GM18873 (cell line): ENCODE data around the gene TEX261.

Experiments used
- ATAC-seq: cut with Tn5 transposase; IDR thresholded peaks from one replicate; pipeline ENCODE4 v1.9.1; 2021; ENCODE audit warnings: mild to moderate bottlenecking, moderate library complexity, moderate number of reproducible peaks; ENCODE audit not compliant: unreplicated experiment, low FRiP score

Gene TEX261

DNA sequence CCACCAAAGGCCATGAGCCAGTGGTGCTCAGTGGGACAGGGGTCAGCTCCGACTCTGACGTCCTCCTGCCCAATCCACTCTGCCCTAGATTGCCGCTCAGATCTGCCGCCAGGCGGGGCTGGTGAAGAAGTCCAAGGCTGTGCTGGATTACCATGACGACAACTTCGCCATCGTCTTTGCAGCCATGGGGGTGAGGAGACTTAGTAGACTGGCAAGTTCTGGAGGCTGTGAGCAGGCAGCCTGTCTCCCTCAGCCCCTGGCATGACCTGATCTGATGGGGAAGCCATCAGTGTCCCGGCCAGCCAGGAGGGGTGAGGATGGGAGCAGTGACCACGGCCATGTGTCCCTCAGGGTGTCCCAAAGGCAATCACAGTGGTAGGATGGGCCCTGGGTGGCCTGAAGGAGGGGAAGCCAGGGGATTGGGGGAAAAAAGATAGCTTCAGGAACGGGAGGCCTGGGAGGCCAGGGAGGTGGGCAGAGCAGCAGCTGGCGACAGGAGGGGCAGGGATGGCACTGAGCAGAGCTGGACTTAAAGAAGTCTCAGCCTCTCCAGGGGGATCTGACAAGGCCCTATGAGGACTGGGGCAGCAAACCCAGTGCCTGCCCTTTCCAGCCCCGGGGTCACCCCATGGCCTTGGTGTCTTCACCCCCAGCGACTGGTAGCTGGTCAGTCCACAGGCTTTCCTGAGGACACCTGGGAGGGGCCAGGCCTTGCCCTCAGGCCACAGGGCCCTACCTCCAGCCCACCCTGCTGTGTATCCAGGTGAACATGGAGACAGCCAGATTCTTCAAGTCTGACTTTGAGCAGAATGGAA lies 33.6 kb downstream of the TEX261 start:
- ATAC-seq, result no peak

DNA sequence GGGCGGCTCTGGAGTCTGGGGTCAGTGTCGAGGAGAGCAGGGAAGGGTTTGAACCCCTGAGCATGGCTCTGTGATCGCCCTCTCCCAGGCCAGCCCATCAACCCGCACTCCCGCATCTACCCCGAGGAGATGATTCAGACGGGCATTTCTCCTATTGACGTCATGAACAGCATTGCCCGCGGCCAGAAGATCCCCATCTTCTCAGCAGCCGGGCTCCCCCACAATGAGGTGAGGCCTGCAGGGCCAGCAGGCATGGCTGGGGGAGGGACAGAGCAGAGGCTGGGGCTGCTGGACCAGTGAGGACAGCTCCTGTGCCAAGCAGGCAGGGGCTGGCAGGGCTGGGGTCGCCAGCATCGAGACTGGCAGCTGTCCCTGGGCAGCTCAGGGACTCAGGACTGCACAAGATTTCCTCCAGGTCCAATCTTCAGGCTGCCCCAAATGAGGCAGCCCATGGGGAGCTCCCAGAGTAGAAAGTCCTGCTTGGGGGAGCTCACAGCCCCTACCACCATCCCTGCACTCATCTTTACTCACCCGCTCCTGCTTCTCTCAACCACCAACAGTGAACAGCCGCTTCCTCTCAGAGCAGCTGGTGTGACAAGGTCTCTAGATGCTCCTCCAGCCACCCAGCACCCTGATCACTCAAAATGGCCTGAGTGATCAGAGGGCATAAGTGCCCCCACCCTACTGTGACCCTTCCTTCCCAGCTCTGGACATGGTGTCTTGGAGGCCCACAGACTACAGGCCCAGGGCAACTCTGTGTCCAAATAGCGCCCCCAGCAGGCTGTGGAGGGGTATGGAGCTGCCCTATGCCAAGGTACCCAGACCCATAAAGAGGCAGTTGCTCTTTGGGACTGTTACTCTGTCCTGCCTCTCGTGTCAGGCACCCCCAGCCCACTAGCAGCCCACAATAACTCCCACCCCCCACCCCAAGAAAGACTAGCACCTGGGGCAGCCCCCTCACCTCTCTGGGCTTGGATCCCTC lies 34.5 kb downstream of the TEX261 start:
- no peak for ATAC-seq

DNA sequence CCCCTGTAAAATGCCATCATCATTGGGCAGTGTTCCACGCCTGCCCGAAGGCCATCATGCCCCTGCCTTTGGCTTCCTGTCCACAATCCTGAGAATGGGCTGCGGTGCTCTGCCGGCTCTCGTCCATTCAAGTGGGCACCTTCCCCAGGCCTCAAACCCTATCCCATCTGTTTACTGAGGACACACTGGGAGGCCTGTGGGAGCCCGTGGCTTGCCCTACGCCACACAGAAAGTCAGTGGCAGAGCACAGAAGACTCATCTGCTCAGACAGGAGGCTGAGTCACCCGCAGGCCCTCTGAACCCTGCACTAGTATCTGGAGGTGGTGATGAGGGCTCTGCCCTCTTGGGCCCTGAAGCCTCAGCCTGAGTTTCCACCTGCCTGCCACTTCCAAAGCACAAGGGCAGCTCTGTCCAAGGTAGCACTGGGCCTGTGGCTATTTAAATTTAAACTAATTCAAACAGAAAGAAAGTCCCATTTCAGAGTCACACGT lies 35.4 kb downstream of the TEX261 start:
- ATAC-seq, result no peak

DNA sequence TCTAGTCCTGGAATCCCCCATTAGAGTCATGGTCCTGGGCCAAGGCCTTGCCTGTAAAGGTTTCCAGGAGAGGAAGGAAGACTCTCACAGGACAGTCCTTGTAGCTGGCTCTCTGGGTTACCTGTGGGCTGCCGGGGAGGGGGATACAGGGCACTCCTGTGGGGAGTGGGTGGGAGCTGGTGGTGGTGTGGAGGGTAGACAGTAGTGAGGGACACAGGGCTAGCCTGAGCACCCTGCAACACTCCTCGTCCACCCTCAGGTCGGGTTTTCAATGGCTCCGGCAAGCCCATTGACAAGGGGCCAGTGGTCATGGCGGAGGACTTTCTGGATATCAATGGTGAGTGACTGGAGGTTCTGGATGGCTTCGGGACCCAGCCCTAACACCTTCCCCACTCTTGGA lies 35.9 kb downstream of the TEX261 start:
- no peak for ATAC-seq

DNA sequence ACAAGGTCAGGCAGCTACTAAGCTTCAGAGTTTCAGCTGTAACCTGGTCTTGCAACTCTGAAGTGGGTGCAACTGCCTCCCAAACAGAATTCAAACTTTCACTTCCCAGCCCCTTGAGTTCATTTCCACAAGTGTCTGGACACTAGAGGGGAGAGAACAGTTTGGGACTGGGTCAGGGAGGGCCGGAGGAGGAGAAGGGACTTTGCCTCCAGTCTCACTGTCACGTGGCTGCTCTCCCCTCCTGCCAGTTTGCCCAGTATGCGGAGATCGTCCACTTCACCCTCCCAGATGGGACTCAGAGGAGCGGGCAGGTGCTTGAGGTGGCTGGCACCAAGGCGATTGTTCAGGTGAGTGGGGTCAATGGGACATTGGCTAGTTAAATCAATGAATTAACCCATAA lies 36.9 kb downstream of the TEX261 start:
- ATAC-seq, result no peak

DNA sequence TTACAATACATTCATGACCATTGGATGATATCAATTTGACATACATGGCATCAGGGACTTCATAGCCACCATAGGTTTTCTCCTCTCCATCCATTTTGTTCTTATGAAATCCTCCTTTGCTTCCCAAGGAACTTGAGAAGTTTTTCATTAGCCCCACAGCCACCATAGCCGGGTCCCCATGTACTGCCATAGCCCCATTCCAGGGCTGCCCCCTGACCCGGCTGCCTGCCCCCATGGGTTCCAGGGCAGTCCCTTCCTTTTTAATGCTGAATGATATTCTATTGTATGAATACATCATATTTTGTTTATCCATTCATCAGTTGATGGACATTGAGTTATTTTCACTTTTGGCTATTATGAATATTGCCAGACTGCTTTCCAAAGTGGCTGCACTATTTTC lies 38.5 kb downstream of the TEX261 start:
- ATAC-seq, result no peak

DNA sequence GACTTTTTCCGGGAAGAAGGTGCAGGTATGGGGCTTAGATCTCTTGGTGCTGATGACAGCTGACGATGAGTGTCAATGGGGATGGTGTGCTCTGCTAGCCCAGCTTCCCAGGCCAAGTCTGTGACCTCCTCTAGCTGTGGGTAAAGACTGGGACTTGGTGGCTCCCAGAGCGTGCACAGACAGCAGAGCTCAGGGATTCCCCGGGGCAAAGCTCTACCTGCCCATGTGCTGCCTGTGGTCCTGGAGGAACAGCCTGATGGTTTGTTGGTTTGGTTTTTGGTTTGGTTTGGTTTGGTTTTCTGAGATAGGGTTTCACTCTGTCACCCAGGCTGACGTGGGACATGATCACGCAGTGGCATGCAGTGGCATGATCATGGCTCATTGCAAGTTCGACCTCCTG lies 39.8 kb downstream of the TEX261 start:
- no peak for ATAC-seq

DNA sequence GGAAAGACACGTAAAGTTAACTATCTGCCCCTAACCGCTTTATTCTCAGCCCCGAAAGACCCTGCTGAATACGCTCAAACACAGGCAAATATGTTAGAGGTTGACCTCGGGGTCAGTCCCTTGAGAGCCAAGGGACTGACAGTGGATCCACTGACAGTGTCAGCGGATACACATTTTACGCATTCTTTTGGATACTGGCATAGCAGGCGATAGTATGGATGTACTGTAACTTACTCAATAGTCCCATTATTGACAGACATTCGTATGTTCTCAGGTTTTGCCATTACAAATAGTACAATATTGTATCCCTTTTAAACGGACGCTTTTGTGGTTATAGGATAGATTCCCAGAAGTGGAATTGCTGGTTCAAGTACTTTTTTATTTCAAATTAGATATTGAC lies 45.6 kb downstream of the TEX261 start:
- ATAC-seq, result no peak

DNA sequence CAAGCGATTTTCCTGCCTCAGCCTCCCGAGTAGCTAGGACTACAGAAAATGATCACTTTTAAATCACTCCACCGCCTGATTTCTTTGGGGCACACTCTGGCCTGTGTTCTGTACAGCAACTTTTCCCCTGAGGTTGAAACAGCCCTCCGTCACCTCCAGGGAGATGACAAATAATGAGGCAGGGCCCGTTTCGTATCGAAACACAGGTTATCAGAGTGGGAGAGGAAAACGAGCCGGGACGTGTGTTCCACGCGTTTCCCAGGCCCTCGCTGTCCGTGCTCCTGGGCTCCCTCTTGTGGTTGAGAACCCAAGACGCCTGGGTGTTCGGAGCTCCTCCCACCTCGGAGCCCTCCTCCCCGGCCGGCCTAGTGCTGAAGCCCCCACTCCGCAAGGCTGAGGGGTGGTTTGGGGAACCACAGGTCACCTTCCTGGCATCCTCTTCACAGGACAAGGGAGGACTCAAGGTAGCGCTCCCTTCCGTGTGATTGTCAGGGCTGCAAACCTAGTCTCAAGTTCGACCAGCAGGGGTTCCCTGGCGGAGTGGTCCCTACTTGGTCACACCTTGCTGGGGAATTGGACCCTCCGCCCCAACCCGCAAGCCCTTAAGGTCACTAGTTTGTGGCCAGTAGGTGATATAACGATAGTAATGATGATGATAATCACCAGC lies 46.2 kb downstream of the TEX261 start:
- ATAC-seq, result no peak

DNA sequence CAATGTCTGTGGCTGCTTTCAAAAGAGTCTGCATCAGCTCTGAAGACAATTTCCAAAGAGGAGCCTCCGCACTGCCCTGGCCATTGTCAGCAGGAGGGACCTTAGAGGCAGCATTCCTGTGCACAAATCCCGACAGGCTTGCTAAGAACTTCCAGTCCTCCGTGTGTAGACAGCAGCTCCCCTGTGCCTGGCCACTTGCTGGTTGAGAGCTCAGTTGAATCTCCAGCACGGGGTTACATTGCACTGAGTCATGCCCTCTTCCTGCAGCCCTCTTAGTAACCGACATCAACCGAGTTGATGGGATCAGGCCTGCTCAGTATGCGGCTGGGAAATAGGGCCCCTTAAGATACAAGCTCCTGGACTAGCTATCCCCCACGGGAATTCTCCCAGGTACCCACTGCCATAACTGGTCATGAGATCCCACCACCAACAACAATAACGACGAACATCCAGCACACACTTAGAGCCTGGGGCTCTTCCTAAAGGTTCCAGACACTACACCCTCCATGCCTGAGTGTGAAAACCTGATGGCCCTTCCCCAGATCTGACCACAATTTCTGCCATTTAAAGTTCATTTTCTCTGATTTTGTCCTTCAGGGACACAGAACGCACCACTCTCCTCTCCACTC lies 47.0 kb downstream of the TEX261 start:
- no peak for ATAC-seq

DNA sequence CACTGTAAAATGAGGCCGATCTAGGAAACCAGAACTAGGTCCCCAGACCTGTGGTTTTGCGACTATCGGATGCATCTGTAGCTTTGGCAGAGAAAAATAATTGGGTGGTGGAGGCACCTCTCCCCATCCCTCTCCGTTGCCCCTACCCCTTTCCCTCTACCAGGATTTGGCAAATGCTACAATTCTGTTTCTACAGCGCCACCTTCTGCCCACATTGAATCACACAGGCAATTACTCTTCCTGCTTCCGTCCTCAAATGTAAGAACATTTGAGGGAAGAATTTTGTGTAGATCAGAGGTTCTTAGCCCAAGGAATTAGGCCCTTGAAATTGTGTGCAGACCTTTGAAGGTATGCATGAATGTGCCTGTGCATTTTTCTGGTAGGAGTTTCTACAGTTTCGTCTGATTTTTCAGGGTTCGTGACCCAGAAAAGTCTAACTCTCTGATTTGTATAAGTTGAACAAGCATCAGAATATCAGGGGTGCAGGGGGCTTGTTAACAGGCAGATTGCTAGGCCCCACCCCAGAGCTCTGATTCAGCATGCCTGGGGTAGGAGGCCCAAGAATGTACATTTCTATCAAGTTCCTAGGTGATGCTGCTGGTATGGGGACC lies 47.7 kb downstream of the TEX261 start:
- ATAC-seq, result no peak

DNA sequence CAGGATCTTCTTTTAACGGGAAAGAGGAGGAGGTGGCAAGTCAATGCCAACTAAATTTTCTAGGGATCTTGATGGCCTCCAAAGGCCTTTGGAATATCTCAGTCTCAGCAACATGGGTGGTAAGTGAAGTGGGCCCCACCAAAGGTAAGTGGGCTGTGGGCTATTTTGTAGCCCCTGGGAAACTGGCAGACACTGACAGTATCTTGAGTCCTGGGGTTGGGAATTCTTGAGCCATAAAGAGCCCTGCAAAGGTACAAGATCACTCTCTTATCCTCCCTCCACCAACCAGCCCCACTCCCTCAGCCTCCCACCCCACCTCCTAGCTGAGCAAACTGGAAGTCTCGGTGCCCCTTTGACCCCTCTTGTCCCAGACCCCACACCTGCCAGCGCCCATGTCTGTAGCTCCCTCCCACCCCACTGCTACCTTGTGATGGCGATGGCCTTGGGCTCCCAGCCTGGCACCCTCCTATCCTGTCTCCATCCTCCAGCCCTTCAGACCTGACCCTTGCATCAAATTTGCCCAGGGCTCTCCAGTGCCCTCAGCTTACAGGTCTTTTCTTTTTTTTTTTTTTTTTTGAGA lies 50.5 kb downstream of the TEX261 start:
- no peak for ATAC-seq

DNA sequence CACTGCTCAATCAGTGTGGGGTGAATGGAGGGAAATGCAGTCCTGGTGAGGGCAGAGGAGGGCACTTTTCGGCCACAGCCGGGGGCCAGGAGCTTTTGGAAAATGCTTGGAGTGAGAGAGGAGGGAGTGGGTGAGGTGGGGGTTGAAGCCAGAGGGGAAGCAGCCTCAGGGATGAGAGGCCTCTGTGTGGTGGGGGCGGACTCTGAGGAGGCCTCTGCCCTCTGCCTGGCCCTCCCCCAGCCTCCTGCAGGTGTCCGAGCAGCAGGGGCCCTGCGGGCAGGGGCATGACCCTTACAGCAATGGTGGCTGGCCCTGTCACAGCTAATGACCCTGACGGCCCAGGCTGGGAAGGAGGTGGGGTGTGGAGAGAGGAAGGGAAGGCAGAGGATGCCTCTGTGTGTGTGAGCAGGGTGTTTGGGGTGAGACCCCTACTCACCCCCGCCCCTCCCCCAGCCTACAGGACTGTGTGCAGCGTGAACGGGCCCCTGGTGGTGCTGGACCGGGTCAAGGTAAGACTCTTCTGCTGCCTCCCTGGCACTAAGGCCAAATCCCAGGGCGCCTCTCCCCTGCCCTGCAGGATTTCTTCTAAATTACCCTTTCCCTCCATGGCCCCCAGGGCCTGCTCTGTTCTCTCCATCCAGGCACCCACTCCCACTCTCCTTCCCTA lies 51.3 kb downstream of the TEX261 start:
- no peak for ATAC-seq

DNA sequence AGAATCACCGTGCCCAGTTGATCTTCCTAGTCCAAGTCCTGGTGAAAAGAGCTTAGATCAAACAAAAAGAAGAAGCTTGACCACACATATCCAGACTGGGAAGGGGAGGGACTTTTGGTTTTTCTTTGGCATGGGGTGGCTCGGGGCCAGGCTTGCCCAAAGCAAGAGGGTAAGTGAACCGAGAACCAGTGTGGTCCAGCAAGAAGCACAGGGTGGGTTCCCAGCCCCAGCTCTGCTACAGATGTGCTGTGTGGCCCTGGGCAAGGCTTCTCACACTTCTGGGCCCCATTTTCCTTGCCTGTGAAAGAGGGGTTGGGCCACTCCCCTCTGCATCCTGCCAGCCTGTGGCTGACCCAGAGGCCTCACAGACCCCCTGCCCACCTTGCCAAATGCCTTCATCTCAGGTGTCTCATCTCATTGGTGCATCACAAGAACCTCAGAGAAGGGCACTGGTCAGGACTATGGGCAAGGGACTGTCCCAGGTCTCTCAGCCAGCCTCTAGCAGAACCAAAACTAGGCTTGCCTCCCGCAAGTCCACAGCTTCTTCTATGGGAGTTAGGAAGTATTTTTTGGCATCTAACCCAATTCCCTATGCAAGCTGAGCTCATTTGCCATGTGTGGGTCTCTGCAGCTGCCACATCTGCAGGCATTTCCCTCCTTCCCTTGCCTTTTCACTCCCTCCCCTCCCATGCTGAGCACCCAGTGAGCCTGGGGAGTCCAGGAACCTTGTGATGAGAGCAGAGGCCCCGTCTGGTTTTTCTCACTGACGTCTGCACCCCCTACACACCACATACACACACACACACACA lies 52.1 kb downstream of the TEX261 start:
- no peak for ATAC-seq

DNA sequence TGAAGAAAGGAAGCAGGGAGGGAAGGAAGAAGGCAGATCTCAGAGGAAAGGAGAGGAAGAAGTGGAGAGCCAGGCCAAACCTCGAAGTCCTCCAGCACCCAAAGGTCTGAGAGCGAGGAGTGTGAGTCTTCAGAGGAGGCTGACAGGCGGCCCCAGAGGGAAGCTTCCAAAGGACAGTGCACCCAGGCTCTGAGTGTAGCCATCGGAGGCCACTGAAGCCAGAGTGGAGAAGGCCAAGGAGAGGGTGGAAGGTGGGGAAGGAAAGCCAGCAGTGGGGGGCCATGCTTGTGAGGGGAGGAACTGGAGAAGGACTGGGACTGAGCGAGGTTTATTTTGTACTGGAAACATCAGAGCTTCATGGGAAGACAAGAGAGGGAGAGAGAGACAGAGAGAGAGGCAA lies 53.0 kb downstream of the TEX261 start:
- ATAC-seq, result no peak

DNA sequence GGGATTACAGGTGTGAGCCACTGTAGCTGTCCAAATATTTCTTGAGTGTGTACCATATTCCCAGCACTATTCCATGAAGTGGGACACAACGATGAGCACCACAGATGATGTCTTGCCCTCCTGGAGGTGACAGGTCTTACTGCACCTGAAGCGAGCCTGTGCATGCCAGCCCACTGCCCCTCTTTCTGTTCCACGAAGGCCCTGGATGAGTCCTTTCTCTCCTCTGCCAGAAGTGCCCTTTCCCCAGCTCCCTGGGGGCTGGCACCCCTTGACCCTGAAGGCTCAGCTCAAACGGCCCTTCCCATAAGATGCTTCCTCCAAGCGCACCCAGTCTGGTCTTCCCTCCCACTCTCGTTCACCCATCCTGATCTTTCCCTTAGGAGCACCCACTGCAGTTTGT lies 53.5 kb downstream of the TEX261 start:
- no peak for ATAC-seq

DNA sequence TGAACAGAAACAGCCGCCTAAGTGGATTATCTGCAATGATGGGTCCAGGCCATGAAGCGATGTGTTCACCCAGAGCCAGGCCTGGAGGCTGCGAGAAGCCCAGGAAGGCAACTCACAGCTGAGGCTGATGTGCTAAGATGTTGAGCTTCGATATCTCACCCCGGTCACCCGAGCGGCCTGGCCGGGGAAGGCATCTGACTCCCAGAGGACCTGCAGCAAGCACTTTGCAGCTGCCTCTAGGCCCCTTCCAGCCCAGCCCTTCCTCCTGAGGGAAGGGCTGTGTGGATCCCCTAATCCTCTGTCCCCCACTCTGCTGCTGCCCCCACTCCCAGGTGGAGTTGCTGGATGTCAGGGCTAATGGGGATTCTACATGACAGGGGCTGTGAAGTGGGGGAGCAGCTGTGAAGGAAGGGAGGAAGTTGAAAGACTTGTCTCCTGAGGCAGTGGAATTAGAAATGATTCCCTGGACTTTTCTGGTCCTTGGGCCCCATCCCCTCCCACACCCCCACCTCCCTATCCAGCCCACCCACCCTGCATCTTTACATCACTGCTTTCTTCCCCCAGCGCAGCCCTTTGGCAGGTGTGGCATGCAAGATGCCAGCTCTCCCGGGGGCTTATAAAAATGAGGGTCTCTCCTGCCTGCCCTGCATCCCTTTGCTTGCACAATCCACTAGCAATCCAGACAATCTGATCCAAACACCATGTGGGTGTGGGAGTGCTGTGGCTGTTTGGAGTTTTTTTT lies 54.7 kb downstream of the TEX261 start:
- ATAC-seq, result no peak
